Measurements from ENCODE around the gene TSC22D3.

Gene TSC22D3

GRCh38 chrX:107804427-107804826 is 28.8 kb upstream of the TSC22D3 start:
- H3K36me3 ChIP-seq (replicated peaks), result no peaks in the 10 kb centered on the region
- no peak for DNase-seq
- in situ Hi-C loops (cut with HindIII; ENCODE audit: low pct_ligation_motif_present, low sequenced_read_pairs), result no loop called here
- H3K4me3 ChIP-seq (ENCODE audit: low read depth, low read length), result no peak overlapping the region
- no peaks in the 10 kb centered on the region for H3K27me3 ChIP-seq (replicated peaks)
- TF ChIP-seq CTCF (IDR thresholded peaks at IDR 0.05; ENCODE audit: low read depth, low read length, missing control alignments), result no peak
- H3K27ac ChIP-seq, result no peak overlapping the region

GRCh38 chrX:107787827-107788226 is 12.2 kb upstream of the TSC22D3 start:
- H3K27ac ChIP-seq, result no peak overlapping the region

GRCh38 chrX:107780525-107780924 is 4.9 kb upstream of the TSC22D3 start:
- H3K27me3 ChIP-seq (replicated peaks), result no peaks in the 10 kb centered on the region
- in situ Hi-C loops (cut with HindIII; ENCODE audit: low pct_ligation_motif_present, low sequenced_read_pairs), result no loop called here
- H3K27ac ChIP-seq, result no peak overlapping the region
- H3K36me3 ChIP-seq (replicated peaks), result no peaks in the 10 kb centered on the region
- H3K4me3 ChIP-seq (ENCODE audit: low read depth, low read length), result no peak overlapping the region
- TF ChIP-seq CTCF (IDR thresholded peaks at IDR 0.05; ENCODE audit: low read depth, low read length, missing control alignments), result no peak
- no peak for DNase-seq

More at GRCh38 chrX:107787827-107788226, 12.2 kb upstream of the TSC22D3 start:
- Histone ChIP-seq H3K36me3 (replicated peaks) (no peaks in the 10 kb centered on the region), H3K27me3 (replicated peaks) (no peaks in the 10 kb centered on the region), H3K4me3 (ENCODE audit: low read depth, low read length) (no peak overlapping the region)
- no peak for DNase-seq
- no peak for TF ChIP-seq CTCF (IDR thresholded peaks at IDR 0.05; ENCODE audit: low read depth, low read length, missing control alignments)
- in situ Hi-C loops (cut with HindIII; ENCODE audit: low pct_ligation_motif_present, low sequenced_read_pairs), result no loop called here

- in situ Hi-C loops (cut with HindIII; ENCODE audit: low pct_ligation_motif_present, low sequenced_read_pairs), result no loop called here
- peak within 1 kb of the TSS; percentile 51 for H3K4me3 ChIP-seq (ENCODE audit: low read depth, low read length)
Measured at GRCh38 chrX:107777536-107777832, 1.9 kb upstream of the TSC22D3 start, which contains the start of gene NCBP2L. NCBP2L (plus strand) TSS chrX:107777733; CDS start chrX:107794221, 16,488 bp downstream.

GRCh38 chrX:107776649-107777535 is 1.3 kb upstream of the TSC22D3 start:
- Histone ChIP-seq H3K36me3 (replicated peaks) (no peaks in the 10 kb centered on the region), H3K27ac (no peak overlapping the region), H3K4me3 (ENCODE audit: low read depth, low read length) (peak overlapping the region; percentile 51), H3K27me3 (replicated peaks) (no peaks in the 10 kb centered on the region)
- DNase-seq, result peak; percentile 88
- peak; percentile 77 for TF ChIP-seq CTCF (IDR thresholded peaks at IDR 0.05; ENCODE audit: low read depth, low read length, missing control alignments)
- in situ Hi-C loops (cut with HindIII; ENCODE audit: low pct_ligation_motif_present, low sequenced_read_pairs), result no loop called here

More at GRCh38 chrX:107777536-107777832, 1.9 kb upstream of the TSC22D3 start, which contains the start of gene NCBP2L:
- Histone ChIP-seq H3K27me3 (replicated peaks) (no peaks in the 10 kb centered on the region), H3K27ac (no peak within 1 kb of the TSS), H3K36me3 (replicated peaks) (no peaks in the 10 kb centered on the region)
- no peak for TF ChIP-seq CTCF (IDR thresholded peaks at IDR 0.05; ENCODE audit: low read depth, low read length, missing control alignments)
- DNase-seq, result no peak

Measured in brain microvascular endothelial cell (primary cell).